Upper lobe of left lung (tissue), 6 donors: Measurements from ENCODE around the gene NME7. TPM values are rescaled to one million over a fixed set of nuclear protein-coding genes. Genes with fewer than 3 reads are reported as not detected.

Experiments used
- ATAC-seq, 2 donors: fragments of 200-7000 bp; cut with Tn5 transposase; one replicate each; pipeline ENCODE4 v1.9.1; 2022; ENCODE audit warnings: mild to moderate bottlenecking in 2 of 2, moderate library complexity in 2 of 2; ENCODE audit not compliant: low FRiP score in 2 of 2
- DNase-seq, 2 donors: peaks; one replicate each; pipeline ENCODE4 v3.0.0-alpha.2; 2019 to 2020
- H3K27ac ChIP-seq, 4 donors: fragments of 200-600 bp; sonication (generic); one replicate each; pipeline ENCODE4 v1.5.1; 2016 to 2019
- H3K27me3 ChIP-seq, 4 donors: fragments of 200-600 bp; sonication (generic); one replicate each; pipeline ENCODE4 v1.5.1; 2017 to 2019
- H3K36me3 ChIP-seq, 4 donors: fragments of 200-600 bp; sonication (generic); one replicate each; pipeline ENCODE4 v1.5.1; 2016 to 2019
- H3K4me1 ChIP-seq, 4 donors: fragments of 200-600 bp; sonication (generic); one replicate each; pipeline ENCODE4 v1.5.1; 2018 to 2019
- H3K4me3 ChIP-seq, 4 donors: fragments of 200-600 bp; sonication (generic); one replicate each; pipeline ENCODE4 v1.5.1; 2017 to 2019; ENCODE audit warnings: mild to moderate bottlenecking in 2 of 4, moderate library complexity in 1 of 4
- H3K9me3 ChIP-seq, 4 donors: fragments of 200-600 bp; sonication (generic); one replicate each; pipeline ENCODE4 v1.5.1; 2018 to 2019
- EP300 ChIP-seq, 4 donors: sonication (generic); formaldehyde crosslinking; IDR thresholded peaks; one replicate each; pipeline ENCODE4 v1.5.1; 2017; ENCODE audit warnings: antibody characterized with exemption in 4 of 4, control low read depth in 2 of 4
- POLR2A ChIP-seq, 4 donors: fragments of 450-650 bp; IDR thresholded peaks; one replicate each; pipeline ENCODE4 v1.5.1; 2016 to 2017; ENCODE audit warnings: antibody characterized with exemption in 4 of 4, mild to moderate bottlenecking in 2 of 4
- POLR2AphosphoS5 ChIP-seq, 2 donors: sonication (generic); formaldehyde crosslinking; IDR thresholded peaks; one replicate each; pipeline ENCODE4 v1.5.1; 2017; ENCODE audit warnings: antibody characterized with exemption in 2 of 2
- WGBS, 2 donors: methylation state at CpG; one replicate each; pipeline ENCODE4 v1.1.5; 2017 to 2018; 5-methylcytosine and 5-hydroxymethylcytosine counted together
- total RNA-seq, 6 donors: library from RNA; depleted of rRNA in 4 of 6; stranded (reverse); fragments of >200 nt in 4 of 6; gene quantifications; one replicate each; pipeline versions ENCODE4 v1.1.0 to v1.2.1, GENCODE V29; 2016 to 2021
- TF ChIP-seq, protein P1 (sequence below), 6 experiments: fragments of 450-650 bp in 4 of 6; fragments of 200-600 bp in 2 of 6; sonication (generic) in 2 of 6; IDR thresholded peaks; one replicate each; pipeline ENCODE4 v1.5.1; 2016 to 2019; ENCODE audit warnings: antibody characterized with exemption in 6 of 6
- donor health status: DM: no; HTN: no; CAD: no; lungs with moderate emphysema.
- donor health status: DM: no; HTN: yes; CAD: no; lungs with severe emphysema.

The NME7 gene
- total RNA-seq, 6 donors from 2014 or later = 9.8 to 24.1 (median 12.1) TPM

GRCh38 chr1:169200319-169200718, 167.3 kb downstream of the NME7 start:
- no peak for ATAC-seq
- Histone ChIP-seq H3K36me3 (no peaks in the 10 kb centered on the region), H3K4me1 (no peaks in the 10 kb centered on the region), H3K4me3 (no peak overlapping the region), H3K27ac (no peak overlapping the region), H3K9me3 (no peaks in the 10 kb centered on the region), H3K27me3 (no peaks in the 10 kb centered on the region)
- no peak for DNase-seq
- TF ChIP-seq, protein P1, sequence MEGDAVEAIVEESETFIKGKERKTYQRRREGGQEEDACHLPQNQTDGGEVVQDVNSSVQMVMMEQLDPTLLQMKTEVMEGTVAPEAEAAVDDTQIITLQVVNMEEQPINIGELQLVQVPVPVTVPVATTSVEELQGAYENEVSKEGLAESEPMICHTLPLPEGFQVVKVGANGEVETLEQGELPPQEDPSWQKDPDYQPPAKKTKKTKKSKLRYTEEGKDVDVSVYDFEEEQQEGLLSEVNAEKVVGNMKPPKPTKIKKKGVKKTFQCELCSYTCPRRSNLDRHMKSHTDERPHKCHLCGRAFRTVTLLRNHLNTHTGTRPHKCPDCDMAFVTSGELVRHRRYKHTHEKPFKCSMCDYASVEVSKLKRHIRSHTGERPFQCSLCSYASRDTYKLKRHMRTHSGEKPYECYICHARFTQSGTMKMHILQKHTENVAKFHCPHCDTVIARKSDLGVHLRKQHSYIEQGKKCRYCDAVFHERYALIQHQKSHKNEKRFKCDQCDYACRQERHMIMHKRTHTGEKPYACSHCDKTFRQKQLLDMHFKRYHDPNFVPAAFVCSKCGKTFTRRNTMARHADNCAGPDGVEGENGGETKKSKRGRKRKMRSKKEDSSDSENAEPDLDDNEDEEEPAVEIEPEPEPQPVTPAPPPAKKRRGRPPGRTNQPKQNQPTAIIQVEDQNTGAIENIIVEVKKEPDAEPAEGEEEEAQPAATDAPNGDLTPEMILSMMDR (IDR thresholded peaks at IDR 0.05) = no peak
- TF ChIP-seq POLR2AphosphoS5 (IDR thresholded peaks at IDR 0.05) (no peak), EP300 (IDR thresholded peaks at IDR 0.05) (no peak), POLR2A (IDR thresholded peaks at IDR 0.05) (no peak)

DNA sequence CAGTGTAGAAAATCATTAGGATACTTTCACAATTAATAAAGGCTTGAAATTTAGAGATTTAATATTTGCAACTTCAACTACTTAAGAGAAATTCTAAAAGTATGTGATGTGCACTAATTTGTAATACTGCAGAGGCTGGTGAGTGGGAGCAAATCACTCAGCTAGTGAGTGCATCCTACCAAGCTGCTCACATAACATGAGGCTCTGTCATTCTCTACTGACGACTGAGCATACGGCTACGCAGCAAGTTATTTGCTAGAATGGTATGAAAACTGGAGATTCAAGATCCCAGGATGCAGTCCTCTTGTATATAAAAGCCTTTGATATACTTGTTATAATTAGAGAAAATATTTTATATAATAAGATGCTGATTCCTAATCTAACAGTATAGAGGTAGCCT, 171.0 kb downstream of the NME7 start:
- TF ChIP-seq EP300 (IDR thresholded peaks at IDR 0.05) (no peak), POLR2AphosphoS5 (IDR thresholded peaks at IDR 0.05) (no peak), POLR2A (IDR thresholded peaks at IDR 0.05) (no peak)
- TF ChIP-seq, protein P1 (IDR thresholded peaks at IDR 0.05) = no peak
- WGBS, 2 donors = 97 to 98% methylated on average over 3 of the region's 3 CpGs
- ATAC-seq (no peak), DNase-seq (no peak)
- H3K27me3 ChIP-seq = no peaks in the 10 kb centered on the region
- H3K36me3 ChIP-seq = no peaks in the 10 kb centered on the region
- no peaks in the 10 kb centered on the region for H3K4me1 ChIP-seq
- no peak overlapping the region for H3K27ac ChIP-seq
- H3K9me3 ChIP-seq = no peaks in the 10 kb centered on the region
- H3K4me3 ChIP-seq = no peak overlapping the region

GRCh38 chr1:169196161-169196560, 171.4 kb downstream of the NME7 start:
- TF ChIP-seq POLR2A (IDR thresholded peaks at IDR 0.05) (no peak), POLR2AphosphoS5 (IDR thresholded peaks at IDR 0.05) (no peak), EP300 (IDR thresholded peaks at IDR 0.05) (no peak)
- TF ChIP-seq, protein P1 (IDR thresholded peaks at IDR 0.05) = no peak
- H3K4me3 ChIP-seq = no peak overlapping the region
- H3K4me1 ChIP-seq = no peaks in the 10 kb centered on the region
- H3K9me3 ChIP-seq = no peaks in the 10 kb centered on the region
- DNase-seq = no peak
- WGBS, 2 donors = 75 to 85% methylated on average over 3 of the region's 3 CpGs
- H3K27me3 ChIP-seq = no peaks in the 10 kb centered on the region
- ATAC-seq = no peak
- no peaks in the 10 kb centered on the region for H3K36me3 ChIP-seq
- H3K27ac ChIP-seq = no peak overlapping the region

DNA sequence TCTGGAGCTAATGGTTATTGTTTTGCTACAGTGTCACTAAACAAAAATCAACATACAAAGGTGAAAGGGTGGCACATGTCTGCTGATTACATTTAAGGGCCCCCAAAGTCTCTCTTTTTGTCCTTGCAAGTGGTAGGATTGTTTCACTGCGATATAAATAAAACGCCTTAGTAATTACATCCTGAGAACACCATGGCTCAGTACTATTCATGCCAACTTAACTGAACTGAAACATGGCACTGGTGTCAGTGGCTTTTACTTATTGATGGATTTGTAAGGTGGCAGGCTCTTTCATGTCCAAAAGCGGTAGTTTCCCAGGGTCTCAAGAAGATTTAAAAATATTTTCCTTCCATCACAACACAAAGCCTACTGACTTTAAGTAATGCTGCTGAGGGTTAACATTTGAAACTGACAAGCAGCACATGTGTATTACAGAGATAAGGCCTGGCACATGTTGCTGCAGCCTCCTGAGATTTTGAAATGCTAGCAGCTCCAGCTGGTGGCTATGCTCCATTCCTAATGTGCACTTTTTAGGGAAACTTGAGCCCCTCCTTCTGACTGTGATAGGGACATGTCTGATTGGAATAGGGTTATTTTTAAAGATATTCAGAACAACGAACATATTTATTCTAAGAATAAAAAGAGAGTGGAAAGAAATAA, 174.3 kb downstream of the NME7 start:
- Histone ChIP-seq H3K9me3 (no peaks in the 10 kb centered on the region), H3K27ac (no peak overlapping the region), H3K4me3 (no peak overlapping the region), H3K27me3 (no peaks in the 10 kb centered on the region), H3K36me3 (no peaks in the 10 kb centered on the region), H3K4me1 (no peaks in the 10 kb centered on the region)
- 62 to 63% methylated on average over 4 of the region's 4 CpGs for WGBS, 2 donors
- TF ChIP-seq, protein P1 (IDR thresholded peaks at IDR 0.05) = no peak
- TF ChIP-seq POLR2A (IDR thresholded peaks at IDR 0.05) (no peak), EP300 (IDR thresholded peaks at IDR 0.05) (no peak), POLR2AphosphoS5 (IDR thresholded peaks at IDR 0.05) (no peak)
- ATAC-seq = no peak
- DNase-seq = no peak

DNA sequence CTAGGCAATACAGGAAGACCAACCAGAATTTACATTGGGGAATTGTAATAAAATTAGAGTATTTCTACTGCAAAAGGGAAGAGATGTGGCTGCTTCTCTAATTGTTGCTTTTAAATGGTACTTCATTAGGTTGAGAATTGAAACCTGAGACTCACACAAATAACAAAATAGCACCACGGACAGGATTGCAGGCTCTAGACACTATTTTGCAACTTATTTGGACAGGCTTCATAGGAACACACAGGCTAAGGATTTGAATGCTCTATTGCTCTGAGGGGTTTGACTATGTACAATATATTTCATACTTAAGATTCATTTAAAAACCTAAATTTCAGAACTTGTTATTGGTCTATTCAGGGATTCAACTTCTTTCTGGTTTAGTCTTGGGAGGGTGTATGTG, 181.5 kb downstream of the NME7 start:
- DNase-seq = no peak
- no peaks in the 10 kb centered on the region for H3K4me1 ChIP-seq

More for the DNA sequence above, 181.5 kb downstream of the NME7 start:
- WGBS, 2 donors = 56 to 63% methylated on average over 1 of the region's 1 CpG
- no peak for ATAC-seq
- no peak for TF ChIP-seq POLR2AphosphoS5 (IDR thresholded peaks at IDR 0.05)
- Histone ChIP-seq H3K4me3 (no peak overlapping the region), H3K27ac (no peak overlapping the region), H3K27me3 (no peaks in the 10 kb centered on the region), H3K36me3 (no peaks in the 10 kb centered on the region), H3K9me3 (no peaks in the 10 kb centered on the region)
